SK-N-SH treated with all-trans-retinoic acid at 6 μM for 48 hours (cell line): ENCODE data around the gene ZSCAN10.

ENCODE experiments used
- ATAC-seq: fragments of 200-7000 bp; cut with Tn5 transposase; 3 replicates; pipeline ENCODE4 v1.9.1; 2020; ENCODE audit warnings: mild to moderate bottlenecking, moderate library complexity
- ARNTL ChIP-seq: fragments of 450-650 bp; formaldehyde crosslinking; IDR thresholded peaks from 2 replicates; pipeline ENCODE4 v1.5.0; 2020; ENCODE audit warnings: low read depth, mild to moderate bottlenecking, moderate library complexity, borderline replicate concordance
- BACH2 ChIP-seq: fragments of 250-450 bp; sonication (Bioruptor Pico); IDR thresholded peaks from 2 replicates; pipeline ENCODE4 v1.9.0; 2021; ENCODE audit warnings: mild to moderate bottlenecking, borderline replicate concordance
- CSDC2 ChIP-seq: fragments of 250-450 bp; sonication (Bioruptor Pico); IDR thresholded peaks from 2 replicates; pipeline ENCODE4 v1.5.0; 2020; ENCODE audit warnings: mild to moderate bottlenecking, moderate library complexity
- ESRRG ChIP-seq: fragments of 250-450 bp; sonication (Bioruptor Pico); IDR thresholded peaks from 2 replicates; pipeline ENCODE4 v1.6.1; 2021; ENCODE audit warnings: mild to moderate bottlenecking
- GLIS3 ChIP-seq: fragments of 250-450 bp; sonication (Bioruptor Pico); IDR thresholded peaks from 2 replicates; pipeline ENCODE4 v1.5.0; 2020; ENCODE audit warnings: mild to moderate bottlenecking, moderate library complexity
- ISL1 ChIP-seq: fragments of 250-450 bp; sonication (Bioruptor Pico); IDR thresholded peaks from 2 replicates; pipeline ENCODE4 v2.1.2; 2022; ENCODE audit warnings: mild to moderate bottlenecking, moderate library complexity
- OSR1 ChIP-seq: fragments of 250-450 bp; sonication (Bioruptor Pico); IDR thresholded peaks from 2 replicates; pipeline ENCODE4 v1.8.0; 2022; ENCODE audit warnings: moderate library complexity, mild to moderate bottlenecking, inconsistent platforms
- PPARA ChIP-seq: fragments of 250-450 bp; sonication (Bioruptor Pico); IDR thresholded peaks from 2 replicates; pipeline ENCODE4 v1.5.0; 2020; ENCODE audit warnings: mild to moderate bottlenecking, borderline replicate concordance
- SNAI2 ChIP-seq: fragments of 250-450 bp; sonication (Bioruptor Pico); IDR thresholded peaks from 2 replicates; pipeline ENCODE4 v1.5.0; 2020; ENCODE audit warnings: mild to moderate bottlenecking, moderate library complexity
- TCF4 ChIP-seq: fragments of 250-450 bp; sonication (Bioruptor Pico); IDR thresholded peaks from 2 replicates; pipeline ENCODE4 v1.8.0; 2021; ENCODE audit warnings: mild to moderate bottlenecking, moderate library complexity, borderline replicate concordance
- TOX ChIP-seq: fragments of 250-450 bp; sonication (Bioruptor Pico); IDR thresholded peaks from 2 replicates; pipeline ENCODE4 v1.8.0; 2021; ENCODE audit warnings: mild to moderate bottlenecking, moderate library complexity, borderline replicate concordance
- ZFP3 ChIP-seq: fragments of 250-450 bp; sonication (Bioruptor Pico); IDR thresholded peaks from 2 replicates; pipeline ENCODE4 v1.5.0; 2020; ENCODE audit warnings: mild to moderate bottlenecking, moderate library complexity
- ZNF70 ChIP-seq: fragments of 450-650 bp; formaldehyde crosslinking; IDR thresholded peaks from 2 replicates; pipeline ENCODE4 v1.5.0; 2020; ENCODE audit warnings: mild to moderate bottlenecking, moderate library complexity
- ZNF8 ChIP-seq: fragments of 450-650 bp; formaldehyde crosslinking; IDR thresholded peaks from 2 replicates; pipeline ENCODE4 v1.5.0; 2020; ENCODE audit warnings: mild to moderate bottlenecking, moderate library complexity
- TF ChIP-seq, protein P1 (sequence below): fragments of 250-450 bp; sonication (Bioruptor Pico); IDR thresholded peaks from 2 replicates; pipeline ENCODE4 v1.5.0; 2020; ENCODE audit warnings: mild to moderate bottlenecking, moderate library complexity
- TF ChIP-seq, protein P2 (sequence below): fragments of 250-450 bp; sonication (Bioruptor Pico); IDR thresholded peaks from 2 replicates; pipeline ENCODE4 v1.5.1; 2020; ENCODE audit warnings: low read depth, mild to moderate bottlenecking, moderate library complexity
- TF ChIP-seq, protein P3 (sequence below): fragments of 250-450 bp; sonication (Bioruptor Pico); IDR thresholded peaks from 2 replicates; pipeline ENCODE4 v1.8.0; 2020; ENCODE audit warnings: mild to moderate bottlenecking, moderate library complexity, borderline replicate concordance
- TF ChIP-seq, protein P4 (sequence below): fragments of 250-450 bp; sonication (Bioruptor Pico); IDR thresholded peaks from 2 replicates; pipeline ENCODE4 v1.8.0; 2021; ENCODE audit warnings: low read depth, mild to moderate bottlenecking, moderate library complexity, borderline replicate concordance

The ZSCAN10 gene

DNA sequence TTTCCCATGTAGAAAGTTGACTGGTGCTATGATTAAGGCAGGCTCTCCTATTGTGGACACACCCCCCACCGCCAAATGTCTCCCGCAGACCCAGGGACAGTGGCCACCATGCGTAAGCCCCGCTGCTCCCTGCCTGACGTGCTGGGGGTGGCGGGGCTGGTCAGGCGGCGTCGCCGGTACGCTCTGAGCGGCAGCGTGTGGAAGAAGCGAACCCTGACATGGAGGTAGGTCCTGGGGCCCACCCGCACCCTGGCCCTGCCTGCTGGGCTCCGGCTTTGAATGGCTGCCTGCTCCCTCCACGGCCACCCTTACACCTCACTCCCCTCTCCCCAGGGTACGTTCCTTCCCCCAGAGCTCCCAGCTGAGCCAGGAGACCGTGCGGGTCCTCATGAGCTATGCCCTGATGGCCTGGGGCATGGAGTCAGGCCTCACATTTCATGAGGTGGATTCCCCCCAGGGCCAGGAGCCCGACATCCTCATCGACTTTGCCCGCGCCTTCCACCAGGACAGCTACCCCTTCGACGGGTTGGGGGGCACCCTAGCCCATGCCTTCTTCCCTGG is 49.1 kb downstream of the ZSCAN10 start:
- no peak for TF ChIP-seq ZNF70
- no peak for TF ChIP-seq ARNTL (CRISPR knock-in tag)
- TF ChIP-seq, protein P1, sequence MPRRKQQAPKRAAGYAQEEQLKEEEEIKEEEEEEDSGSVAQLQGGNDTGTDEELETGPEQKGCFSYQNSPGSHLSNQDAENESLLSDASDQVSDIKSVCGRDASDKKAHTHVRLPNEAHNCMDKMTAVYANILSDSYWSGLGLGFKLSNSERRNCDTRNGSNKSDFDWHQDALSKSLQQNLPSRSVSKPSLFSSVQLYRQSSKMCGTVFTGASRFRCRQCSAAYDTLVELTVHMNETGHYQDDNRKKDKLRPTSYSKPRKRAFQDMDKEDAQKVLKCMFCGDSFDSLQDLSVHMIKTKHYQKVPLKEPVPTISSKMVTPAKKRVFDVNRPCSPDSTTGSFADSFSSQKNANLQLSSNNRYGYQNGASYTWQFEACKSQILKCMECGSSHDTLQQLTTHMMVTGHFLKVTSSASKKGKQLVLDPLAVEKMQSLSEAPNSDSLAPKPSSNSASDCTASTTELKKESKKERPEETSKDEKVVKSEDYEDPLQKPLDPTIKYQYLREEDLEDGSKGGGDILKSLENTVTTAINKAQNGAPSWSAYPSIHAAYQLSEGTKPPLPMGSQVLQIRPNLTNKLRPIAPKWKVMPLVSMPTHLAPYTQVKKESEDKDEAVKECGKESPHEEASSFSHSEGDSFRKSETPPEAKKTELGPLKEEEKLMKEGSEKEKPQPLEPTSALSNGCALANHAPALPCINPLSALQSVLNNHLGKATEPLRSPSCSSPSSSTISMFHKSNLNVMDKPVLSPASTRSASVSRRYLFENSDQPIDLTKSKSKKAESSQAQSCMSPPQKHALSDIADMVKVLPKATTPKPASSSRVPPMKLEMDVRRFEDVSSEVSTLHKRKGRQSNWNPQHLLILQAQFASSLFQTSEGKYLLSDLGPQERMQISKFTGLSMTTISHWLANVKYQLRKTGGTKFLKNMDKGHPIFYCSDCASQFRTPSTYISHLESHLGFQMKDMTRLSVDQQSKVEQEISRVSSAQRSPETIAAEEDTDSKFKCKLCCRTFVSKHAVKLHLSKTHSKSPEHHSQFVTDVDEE (CRISPR knock-in tag) = no peak
- no peak for TF ChIP-seq OSR1 (CRISPR knock-in tag)
- TF ChIP-seq TCF4 = no peak
- no peak for TF ChIP-seq TOX (CRISPR knock-in tag)
- TF ChIP-seq ESRRG (CRISPR knock-in tag) = no peak
- no peak for TF ChIP-seq ZNF8 (CRISPR knock-in tag)
- no peak for TF ChIP-seq SNAI2 (CRISPR knock-in tag)
- no peak for TF ChIP-seq ISL1 (CRISPR knock-in tag)
- TF ChIP-seq, protein P2, sequence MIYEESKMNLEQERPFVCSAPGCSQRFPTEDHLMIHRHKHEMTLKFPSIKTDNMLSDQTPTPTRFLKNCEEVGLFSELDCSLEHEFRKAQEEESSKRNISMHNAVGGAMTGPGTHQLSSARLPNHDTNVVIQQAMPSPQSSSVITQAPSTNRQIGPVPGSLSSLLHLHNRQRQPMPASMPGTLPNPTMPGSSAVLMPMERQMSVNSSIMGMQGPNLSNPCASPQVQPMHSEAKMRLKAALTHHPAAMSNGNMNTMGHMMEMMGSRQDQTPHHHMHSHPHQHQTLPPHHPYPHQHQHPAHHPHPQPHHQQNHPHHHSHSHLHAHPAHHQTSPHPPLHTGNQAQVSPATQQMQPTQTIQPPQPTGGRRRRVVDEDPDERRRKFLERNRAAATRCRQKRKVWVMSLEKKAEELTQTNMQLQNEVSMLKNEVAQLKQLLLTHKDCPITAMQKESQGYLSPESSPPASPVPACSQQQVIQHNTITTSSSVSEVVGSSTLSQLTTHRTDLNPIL = no peak
- TF ChIP-seq, protein P3, sequence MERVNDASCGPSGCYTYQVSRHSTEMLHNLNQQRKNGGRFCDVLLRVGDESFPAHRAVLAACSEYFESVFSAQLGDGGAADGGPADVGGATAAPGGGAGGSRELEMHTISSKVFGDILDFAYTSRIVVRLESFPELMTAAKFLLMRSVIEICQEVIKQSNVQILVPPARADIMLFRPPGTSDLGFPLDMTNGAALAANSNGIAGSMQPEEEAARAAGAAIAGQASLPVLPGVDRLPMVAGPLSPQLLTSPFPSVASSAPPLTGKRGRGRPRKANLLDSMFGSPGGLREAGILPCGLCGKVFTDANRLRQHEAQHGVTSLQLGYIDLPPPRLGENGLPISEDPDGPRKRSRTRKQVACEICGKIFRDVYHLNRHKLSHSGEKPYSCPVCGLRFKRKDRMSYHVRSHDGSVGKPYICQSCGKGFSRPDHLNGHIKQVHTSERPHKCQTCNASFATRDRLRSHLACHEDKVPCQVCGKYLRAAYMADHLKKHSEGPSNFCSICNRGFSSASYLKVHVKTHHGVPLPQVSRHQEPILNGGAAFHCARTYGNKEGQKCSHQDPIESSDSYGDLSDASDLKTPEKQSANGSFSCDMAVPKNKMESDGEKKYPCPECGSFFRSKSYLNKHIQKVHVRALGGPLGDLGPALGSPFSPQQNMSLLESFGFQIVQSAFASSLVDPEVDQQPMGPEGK (CRISPR knock-in tag) = no peak
- no peak for TF ChIP-seq ZFP3 (CRISPR knock-in tag)
- no peak for ATAC-seq

DNA sequence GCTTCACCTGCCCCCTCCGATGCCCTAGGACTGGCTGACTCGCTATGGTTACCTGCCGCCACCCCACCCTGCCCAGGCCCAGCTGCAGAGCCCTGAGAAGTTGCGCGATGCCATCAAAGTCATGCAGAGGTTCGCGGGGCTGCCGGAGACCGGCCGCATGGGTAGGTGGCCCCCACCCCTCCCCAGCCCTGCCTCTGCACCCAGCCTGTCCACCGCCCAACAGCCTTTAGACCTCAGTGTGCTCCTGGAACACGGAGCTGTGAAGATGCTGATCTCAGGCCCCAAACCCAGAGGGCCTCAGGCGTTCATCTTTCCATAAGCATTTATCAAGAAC is 51.7 kb downstream of the ZSCAN10 start:
- ATAC-seq = no peak; the same call in 2 of the 3 replicates
- no peak for TF ChIP-seq SNAI2 (CRISPR knock-in tag)

DNA sequence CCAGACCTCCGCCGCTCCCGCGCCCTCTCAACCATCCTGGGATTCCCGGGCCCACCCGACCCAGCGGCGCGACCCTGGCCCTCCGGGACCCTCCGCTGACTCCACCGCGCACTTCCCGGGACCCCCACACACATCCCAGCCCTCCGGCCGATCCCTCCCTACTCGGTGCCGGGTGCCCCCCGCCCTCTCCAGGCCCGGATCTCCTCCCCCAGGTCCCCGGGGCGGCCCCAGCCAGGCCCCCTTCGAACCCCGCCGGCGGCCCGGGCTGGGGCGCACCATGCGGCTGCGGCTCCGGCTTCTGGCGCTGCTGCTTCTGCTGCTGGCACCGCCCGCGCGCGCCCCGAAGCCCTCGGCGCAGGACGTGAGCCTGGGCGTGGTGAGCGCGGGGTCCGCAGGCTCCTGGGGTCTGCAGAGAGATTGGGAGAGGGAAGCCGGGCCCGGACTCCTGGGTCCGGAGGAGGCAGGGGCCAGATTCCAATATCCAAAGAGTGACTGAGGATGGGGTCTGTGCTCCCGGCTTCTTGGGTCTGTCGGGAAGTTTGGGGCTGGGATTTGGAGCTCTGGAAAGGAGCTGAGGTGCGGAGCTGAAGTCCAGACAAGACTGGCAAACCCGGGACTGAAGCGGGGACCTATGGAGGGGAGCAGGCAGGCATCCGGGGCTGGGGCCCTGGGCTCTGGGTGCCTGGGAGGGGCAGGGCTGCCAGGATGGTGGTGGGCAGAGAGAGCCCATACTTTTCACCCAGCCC is 52.3 kb downstream of the ZSCAN10 start:
- no peak; the same call in 2 of the 3 replicates for ATAC-seq
- no peak for TF ChIP-seq ARNTL (CRISPR knock-in tag)
- no peak for TF ChIP-seq BACH2

DNA sequence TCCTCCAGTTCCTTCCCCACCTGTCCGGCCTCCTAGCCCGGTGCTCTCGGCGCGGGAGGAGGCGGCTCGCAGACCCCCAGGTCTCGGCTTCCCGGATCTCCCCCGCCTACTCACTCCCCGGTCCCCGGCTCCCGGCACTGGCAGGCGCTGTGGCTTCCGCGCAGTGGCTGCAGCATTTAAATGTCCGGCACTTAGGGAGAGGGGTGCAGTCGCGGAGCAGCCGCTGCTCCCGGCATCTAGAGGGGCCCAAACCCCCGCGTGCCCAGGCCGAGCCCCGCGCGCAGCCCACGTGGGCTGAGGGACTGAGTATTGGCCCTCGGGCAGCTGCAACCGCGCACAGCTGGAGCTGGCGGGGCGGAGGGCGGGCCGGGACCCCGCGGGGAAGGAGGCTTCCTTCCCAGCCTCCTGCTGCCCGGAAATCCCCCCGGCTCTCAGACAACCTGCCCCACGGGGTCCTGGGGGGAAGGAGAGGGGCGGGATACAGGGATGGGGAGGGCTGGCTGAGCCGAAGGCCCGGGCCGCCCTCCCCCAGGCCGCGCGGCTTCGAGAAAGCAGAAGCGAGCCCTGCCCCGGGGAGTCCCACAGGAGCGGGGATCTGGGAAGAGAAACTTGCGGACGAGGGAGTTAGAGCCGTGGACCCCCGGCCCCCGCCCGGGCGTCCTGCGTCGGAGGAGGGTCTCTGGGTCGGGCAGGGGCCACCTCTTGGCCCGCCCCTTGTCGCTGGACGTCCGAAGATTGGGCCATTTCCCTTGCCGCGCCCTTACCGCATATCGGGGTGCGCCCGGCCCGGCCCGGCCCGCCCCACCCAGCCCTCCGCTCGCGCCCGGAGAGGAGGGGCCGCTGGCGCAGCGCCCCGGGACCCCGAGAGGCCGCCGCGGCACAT is 53.1 kb downstream of the ZSCAN10 start, which contains the start of gene MMP25:
MMP25 (plus strand) TSS at position 804 of the 883 bp plus-strand sequence. CDS start 357 bp downstream, outside the sequence.
- peak; percentile 50 for ATAC-seq
- TF ChIP-seq CSDC2 (CRISPR knock-in tag) (no peak), ZFP3 (CRISPR knock-in tag) (no peak), ZNF8 (CRISPR knock-in tag) (no peak), BACH2 (no peak), PPARA (no peak), GLIS3 (CRISPR knock-in tag) (no peak), ARNTL (CRISPR knock-in tag) (no peak), ZNF70 (no peak), OSR1 (CRISPR knock-in tag) (no peak)
- TF ChIP-seq, protein P4, sequence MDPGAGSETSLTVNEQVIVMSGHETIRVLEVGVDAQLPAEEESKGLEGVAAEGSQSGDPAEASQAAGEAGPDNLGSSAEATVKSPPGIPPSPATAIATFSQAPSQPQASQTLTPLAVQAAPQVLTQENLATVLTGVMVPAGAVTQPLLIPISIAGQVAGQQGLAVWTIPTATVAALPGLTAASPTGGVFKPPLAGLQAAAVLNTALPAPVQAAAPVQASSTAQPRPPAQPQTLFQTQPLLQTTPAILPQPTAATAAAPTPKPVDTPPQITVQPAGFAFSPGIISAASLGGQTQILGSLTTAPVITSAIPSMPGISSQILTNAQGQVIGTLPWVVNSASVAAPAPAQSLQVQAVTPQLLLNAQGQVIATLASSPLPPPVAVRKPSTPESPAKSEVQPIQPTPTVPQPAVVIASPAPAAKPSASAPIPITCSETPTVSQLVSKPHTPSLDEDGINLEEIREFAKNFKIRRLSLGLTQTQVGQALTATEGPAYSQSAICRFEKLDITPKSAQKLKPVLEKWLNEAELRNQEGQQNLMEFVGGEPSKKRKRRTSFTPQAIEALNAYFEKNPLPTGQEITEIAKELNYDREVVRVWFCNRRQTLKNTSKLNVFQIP = no peak
- TF ChIP-seq, protein P2 = no peak
- TF ChIP-seq, protein P3 (CRISPR knock-in tag) = no peak
